LNCaP clone FGC (cell line): ENCODE measurements around the gene FBXL12.

Source experiments
- DNase-seq: peaks from one replicate; pipeline ENCODE4 v3.0.0-alpha.2; 2011; ENCODE audit warnings: low read depth
- H3K4me3 ChIP-seq: 2 replicates; pipeline ENCODE4 v1.5.1; 2011; ENCODE audit warnings: mild to moderate bottlenecking, low read depth, low read length, control low read depth
- TF ChIP-seq, protein P1 (sequence below): IDR thresholded peaks from 2 replicates; pipeline ENCODE4 v1.5.1; 2012; ENCODE audit warnings: mild to moderate bottlenecking; ENCODE audit not compliant: control insufficient read depth, insufficient read depth; ENCODE audit errors: extremely low read depth

FBXL12 gene, protein sequence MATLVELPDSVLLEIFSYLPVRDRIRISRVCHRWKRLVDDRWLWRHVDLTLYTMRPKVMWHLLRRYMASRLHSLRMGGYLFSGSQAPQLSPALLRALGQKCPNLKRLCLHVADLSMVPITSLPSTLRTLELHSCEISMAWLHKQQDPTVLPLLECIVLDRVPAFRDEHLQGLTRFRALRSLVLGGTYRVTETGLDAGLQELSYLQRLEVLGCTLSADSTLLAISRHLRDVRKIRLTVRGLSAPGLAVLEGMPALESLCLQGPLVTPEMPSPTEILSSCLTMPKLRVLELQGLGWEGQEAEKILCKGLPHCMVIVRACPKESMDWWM

DNA sequence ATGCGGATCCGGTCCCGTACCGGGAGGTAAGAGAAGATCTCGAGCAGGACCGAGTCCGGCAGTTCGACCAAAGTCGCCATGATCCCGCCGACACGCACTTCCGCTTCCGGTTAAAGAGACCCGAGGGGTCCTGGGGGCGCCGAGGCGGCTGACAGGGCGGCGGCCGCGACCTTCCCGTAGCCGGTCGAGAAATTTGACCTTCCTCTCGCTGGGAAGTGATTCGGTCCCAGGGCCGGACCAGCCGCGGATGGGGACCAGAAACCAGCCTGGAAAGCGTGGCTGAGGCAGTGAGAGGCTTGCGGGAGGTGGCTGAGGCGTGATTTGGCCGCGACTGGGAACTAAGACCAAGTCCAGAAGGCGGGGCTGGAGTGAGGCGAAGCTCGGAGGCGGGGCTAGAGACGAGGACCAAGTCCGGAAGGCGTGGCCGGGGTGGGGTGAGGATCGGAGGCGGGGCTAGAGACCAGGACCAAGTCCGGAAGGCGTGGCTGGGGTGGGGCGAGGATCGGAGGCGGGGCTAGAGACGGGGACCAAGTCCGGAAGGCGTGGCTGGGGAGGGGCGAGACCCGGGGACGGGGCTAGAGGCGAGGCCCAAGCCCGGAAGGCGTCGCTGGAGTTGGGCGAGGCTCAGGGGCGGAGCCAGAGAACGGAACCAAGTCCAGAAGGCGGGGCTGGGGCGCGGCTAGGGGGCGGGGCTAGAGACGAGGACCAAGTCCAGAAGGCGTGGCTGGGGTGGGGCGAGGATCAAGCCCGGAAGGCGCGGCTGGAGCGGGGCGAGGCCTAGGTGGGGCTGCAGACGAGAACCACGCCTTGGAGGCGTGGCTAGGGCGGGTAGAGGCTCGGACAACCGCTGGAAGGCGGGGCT lies at the start of gene FBXL12:
FBXL12 (minus strand) TSS at position 346 of the 862 bp plus-strand sequence; CDS start at position 80, 266 bp downstream.
- peak; percentile 96 for DNase-seq
- TF ChIP-seq, protein P1, sequence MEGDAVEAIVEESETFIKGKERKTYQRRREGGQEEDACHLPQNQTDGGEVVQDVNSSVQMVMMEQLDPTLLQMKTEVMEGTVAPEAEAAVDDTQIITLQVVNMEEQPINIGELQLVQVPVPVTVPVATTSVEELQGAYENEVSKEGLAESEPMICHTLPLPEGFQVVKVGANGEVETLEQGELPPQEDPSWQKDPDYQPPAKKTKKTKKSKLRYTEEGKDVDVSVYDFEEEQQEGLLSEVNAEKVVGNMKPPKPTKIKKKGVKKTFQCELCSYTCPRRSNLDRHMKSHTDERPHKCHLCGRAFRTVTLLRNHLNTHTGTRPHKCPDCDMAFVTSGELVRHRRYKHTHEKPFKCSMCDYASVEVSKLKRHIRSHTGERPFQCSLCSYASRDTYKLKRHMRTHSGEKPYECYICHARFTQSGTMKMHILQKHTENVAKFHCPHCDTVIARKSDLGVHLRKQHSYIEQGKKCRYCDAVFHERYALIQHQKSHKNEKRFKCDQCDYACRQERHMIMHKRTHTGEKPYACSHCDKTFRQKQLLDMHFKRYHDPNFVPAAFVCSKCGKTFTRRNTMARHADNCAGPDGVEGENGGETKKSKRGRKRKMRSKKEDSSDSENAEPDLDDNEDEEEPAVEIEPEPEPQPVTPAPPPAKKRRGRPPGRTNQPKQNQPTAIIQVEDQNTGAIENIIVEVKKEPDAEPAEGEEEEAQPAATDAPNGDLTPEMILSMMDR: no peak
- H3K4me3 ChIP-seq: peak within 1 kb of the TSS; percentile 99

DNA sequence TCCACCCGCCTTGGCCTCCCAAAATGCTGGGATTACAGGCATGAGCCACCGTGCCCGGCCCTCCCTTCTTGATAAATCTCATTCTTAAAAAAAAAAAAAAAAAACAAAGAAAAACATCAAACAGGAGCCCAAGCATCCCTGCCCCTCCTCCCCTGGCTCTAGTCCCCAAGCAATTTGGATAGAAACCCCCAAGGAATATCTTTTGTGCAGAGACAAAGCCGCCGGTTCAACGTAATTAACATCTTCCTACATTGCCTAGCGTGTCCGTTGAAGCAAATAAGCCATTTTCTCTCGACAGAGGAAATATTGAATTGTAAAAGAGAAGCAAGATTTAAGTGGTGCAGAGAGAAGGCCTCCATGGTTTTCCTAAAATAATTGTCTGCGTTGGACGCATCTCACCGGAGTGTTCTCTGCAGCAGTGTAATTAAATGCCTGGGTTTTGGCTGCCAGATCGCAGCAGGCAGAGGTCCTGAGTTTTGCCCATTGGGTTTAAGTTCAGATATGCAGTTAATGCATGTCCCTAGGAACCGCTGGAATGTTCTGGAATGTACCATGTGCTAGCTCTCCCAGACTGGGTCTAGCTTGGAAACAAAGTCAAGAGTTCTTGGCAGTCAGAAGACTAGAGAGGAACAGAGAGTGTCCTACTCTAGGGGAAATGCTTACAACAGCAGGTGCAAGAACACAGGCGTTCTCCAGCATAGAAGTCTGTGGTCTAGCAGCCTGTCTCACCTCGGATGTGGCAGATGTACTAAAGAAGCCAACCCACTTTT lies 47.0 kb upstream of the FBXL12 start:
- H3K4me3 ChIP-seq: no peak overlapping the region
- TF ChIP-seq, protein P1: no peak
- no peak for DNase-seq

DNA sequence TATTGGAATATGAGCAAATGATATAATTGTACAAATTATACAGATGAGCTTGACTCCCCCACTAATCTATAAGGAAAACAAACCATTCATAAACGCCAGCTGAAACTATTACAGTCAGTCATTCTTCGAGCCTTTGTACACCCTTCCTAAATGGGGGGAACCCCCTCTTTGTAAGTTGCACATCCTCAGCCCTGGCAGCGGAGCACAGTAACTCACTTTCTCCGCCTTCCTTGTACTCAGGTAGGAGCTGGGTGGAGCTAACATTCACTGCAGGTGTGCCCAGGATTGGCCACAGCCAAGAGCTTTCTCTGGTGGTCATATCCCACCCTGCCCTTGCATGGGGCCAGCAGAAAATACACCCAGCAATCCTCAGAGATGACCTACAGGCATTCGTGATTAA lies 44.9 kb upstream of the FBXL12 start:
- no peak for DNase-seq
- TF ChIP-seq, protein P1: no peak
- H3K4me3 ChIP-seq: no peak overlapping the region

DNA sequence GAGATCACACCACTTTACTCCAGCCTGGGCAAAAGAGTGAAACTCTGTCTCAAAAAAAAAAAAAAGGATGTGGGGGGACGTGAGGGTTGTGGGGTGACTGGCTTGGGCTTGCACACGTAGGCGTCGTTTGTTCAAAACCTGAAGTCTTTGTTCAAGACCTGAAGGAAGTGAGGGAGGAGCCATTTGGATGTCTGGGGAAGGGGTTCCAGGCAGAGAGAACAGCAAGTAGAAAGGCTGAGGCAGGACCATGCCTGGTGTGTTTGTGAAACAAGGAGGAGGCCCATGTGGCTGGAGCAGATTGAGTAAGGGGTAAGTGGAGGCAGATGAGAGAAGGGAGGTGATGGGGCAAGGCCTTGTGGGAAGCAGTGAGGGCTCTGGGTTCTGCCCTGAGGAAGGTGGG lies 44.1 kb upstream of the FBXL12 start:
- H3K4me3 ChIP-seq: no peak overlapping the region
- no peak for DNase-seq
- TF ChIP-seq, protein P1: no peak

DNA sequence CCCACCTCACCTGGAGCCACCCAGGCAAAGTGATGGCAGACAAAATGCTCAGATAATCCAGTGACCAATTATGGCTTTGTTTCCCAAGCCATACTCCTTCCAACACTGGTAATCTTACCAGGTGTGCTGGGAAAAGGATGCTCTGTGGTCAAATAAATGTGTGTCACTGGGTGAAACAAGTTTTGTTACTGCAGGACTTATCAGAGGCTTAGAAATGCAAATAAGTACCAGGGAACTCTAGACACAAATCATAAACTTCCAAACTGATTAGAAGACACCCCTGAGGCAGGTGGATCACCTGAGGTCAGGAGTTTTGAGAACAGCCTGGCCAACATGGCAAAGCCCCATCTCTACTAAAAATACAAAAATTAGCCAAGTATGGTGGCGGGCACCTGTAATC lies 42.6 kb upstream of the FBXL12 start:
- TF ChIP-seq, protein P1: no peak
- no peak overlapping the region for H3K4me3 ChIP-seq
- no peak for DNase-seq

DNA sequence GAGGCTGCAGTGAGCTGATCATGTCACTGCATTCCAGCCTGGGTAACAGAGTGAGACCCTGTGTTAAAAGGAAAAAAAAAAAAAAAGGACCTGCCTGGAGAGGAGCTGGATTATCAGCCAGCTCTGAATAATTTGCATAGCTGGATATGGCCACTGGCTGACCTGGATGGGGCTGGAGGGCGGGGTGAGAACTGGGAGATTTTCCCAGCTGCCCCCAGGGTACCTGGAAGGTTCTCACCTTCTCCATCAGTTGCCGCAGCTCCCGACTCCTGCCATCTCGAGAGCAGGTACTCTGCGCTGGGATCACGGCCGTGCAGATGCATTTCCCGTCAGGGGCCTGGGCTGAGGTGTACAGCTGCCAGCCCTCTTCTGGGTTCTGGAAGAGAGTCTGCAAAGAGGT lies 41.5 kb upstream of the FBXL12 start:
- TF ChIP-seq, protein P1: no peak
- no peak for DNase-seq
- no peak overlapping the region for H3K4me3 ChIP-seq
